ENCODE data around the gene TBL3. TPM values are rescaled to one million over a fixed set of nuclear protein-coding genes. Genes with fewer than 3 reads are reported as not detected.
"Not testable (repeated sequence)": the region's sequence is repeated elsewhere in the genome, so short reads cannot be mapped to it uniquely, and the experiment has no call there.

The TBL3 gene
- polyA plus RNA-seq, 1 donor (not counting 4 experiments of a cell fraction or from before 2014, with no cell fraction given): 27.8 TPM

DNA sequence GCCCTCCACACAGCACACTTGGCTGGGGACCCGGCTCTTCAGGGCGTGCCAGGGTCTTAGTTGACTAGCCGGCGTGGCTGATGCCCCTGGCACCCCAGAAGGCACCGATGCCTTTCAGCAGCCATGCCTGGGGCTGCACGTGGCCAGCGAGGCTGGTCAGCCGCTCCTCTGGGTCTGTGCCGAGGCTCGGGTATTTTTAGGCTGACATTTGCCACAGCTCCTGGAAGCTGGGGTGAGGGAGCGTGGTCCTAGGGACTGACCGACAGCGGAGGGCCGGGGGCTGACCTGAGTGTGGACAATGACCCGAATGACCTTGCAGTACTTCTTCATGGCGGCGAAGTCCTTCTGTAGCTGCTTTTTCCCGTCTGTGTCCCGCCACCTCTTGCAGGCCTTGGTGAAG, 21.3 kb upstream of the TBL3 start:
- Histone ChIP-seq H4K20me1 (ENCODE audit: control insufficient read depth, extremely low read depth, insufficient read depth, low read length) (no peaks in the 10 kb centered on the region), H3K4me3 (ENCODE audit: control insufficient read depth in 2 of 3, extremely low read depth in 1 of 3, insufficient read depth in 2 of 3, low read depth in 1 of 3, low read length in 3 of 3) (peak overlapping the region in 1 of 3 experiments; percentile 19), H3K27ac (ENCODE audit: control insufficient read depth, insufficient read depth, low read length) (peak overlapping the region; percentile 56), H3K9me1 (ENCODE audit: control insufficient read depth, extremely low read depth, insufficient read depth, low read length) (no peaks in the 10 kb centered on the region), H3K27me3 (ENCODE audit: control insufficient read depth, extremely low read depth, insufficient read depth, low read length) (no peaks in the 10 kb centered on the region), H3K36me3 (ENCODE audit: control insufficient read depth in 2 of 2, extremely low read depth in 1 of 2, insufficient read depth in 2 of 2, low read length in 2 of 2) (no peaks in the 10 kb centered on the region), H3K9me3 (ENCODE audit: control insufficient read depth, low read depth, low read length) (no peaks in the 10 kb centered on the region), H3K4me1 (ENCODE audit: control insufficient read depth, extremely low read depth, insufficient read depth, low read length) (peaks cover 23% of the 10 kb centered on the region), H3K79me2 (ENCODE audit: control insufficient read depth, insufficient read depth, low read length) (no peaks in the 10 kb centered on the region), H2AFZ (ENCODE audit: control insufficient read depth, low read length) (peak overlapping the region; percentile 52), H3K4me2 (ENCODE audit: control insufficient read depth, extremely low read depth, insufficient read depth, low read depth, low read length) (peak overlapping the region; percentile 20), H3K9ac (ENCODE audit: control insufficient read depth, extremely low read depth, insufficient read depth, low read length) (peak overlapping the region; percentile 18)
- TF ChIP-seq, protein P1, sequence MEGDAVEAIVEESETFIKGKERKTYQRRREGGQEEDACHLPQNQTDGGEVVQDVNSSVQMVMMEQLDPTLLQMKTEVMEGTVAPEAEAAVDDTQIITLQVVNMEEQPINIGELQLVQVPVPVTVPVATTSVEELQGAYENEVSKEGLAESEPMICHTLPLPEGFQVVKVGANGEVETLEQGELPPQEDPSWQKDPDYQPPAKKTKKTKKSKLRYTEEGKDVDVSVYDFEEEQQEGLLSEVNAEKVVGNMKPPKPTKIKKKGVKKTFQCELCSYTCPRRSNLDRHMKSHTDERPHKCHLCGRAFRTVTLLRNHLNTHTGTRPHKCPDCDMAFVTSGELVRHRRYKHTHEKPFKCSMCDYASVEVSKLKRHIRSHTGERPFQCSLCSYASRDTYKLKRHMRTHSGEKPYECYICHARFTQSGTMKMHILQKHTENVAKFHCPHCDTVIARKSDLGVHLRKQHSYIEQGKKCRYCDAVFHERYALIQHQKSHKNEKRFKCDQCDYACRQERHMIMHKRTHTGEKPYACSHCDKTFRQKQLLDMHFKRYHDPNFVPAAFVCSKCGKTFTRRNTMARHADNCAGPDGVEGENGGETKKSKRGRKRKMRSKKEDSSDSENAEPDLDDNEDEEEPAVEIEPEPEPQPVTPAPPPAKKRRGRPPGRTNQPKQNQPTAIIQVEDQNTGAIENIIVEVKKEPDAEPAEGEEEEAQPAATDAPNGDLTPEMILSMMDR (optimal IDR thresholded peaks at IDR 0.05 in 1 of 3, IDR thresholded peaks at IDR 0.05 in 1 of 3, conservative IDR thresholded peaks at IDR 0.05 in 1 of 3; ENCODE audit: extremely low read depth in 1 of 3, insufficient read depth in 2 of 3, low read length in 3 of 3): no peak
- TF ChIP-seq EZH2 (IDR thresholded peaks at IDR 0.05; ENCODE audit: low read length): no peak
- no peak for DNase-seq (ENCODE audit: low read depth, low spot score)
- FAIRE-seq: no peak
- dilution Hi-C loops (cut with MboI; ENCODE audit: extremely low pct_ligation_motif_present, low sequenced_read_pairs): no loop called here

DNA sequence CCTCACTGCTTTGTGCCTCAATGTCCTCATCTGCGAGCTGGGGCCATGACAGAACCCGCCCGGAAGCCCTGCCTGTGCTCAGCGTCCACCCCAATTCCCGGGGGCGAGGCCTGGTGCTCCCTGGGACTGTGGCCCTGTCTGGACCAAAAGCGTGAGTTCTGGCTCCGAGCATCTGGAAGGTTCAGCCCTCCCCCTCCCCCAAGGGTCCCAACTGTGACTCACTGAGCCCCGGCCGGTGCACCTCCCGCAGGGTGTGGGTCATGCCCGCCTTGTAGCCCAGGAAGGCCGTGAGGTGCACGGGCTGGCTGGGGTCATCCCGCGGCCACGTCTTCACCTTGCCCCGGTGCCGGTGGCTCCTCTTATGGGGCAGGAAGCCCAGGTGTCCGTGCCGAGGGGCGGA, 18.1 kb upstream of the TBL3 start:
- dilution Hi-C loops (cut with MboI; ENCODE audit: extremely low pct_ligation_motif_present, low sequenced_read_pairs): no loop called here
- DNase-seq (ENCODE audit: low read depth, low spot score): no peak

DNA sequence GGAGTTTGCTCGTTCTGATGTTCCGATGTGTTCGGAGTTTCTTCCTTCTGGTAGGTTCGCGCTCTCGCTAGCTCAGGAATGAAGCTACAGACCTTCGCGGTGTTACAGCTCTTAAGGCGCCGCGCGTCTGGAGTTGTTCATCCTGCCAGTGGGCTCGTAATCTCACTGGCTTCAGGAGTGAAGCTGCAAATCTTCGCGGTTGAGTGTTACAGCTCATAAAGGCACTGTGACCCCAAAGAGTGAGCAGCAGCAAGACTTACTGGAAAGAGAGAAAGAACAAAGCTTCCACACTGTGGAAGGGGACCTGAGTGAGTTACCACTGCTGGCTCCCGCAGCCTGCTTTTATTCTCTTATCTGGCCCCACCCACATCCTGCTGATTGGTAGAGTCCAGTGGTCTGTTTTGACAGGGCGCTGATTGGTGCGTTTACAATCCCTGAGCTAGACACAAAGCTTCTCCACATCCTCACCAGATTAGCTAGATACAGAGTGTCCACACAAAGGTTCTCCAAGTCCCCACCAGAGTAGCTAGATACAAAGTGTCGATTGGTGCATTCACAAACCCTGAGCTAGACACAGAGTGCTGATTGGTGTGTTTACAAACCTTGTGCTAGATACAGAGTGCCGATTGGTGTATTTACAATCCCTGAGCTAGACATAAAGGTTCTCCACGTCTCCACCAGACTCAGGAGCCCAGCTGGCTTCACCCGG, 14.3 kb upstream of the TBL3 start:
- H4K20me1 ChIP-seq (ENCODE audit: control insufficient read depth, extremely low read depth, insufficient read depth, low read length): peaks cover 15% of the 10 kb centered on the region
- FAIRE-seq; H2AFZ ChIP-seq (ENCODE audit: control insufficient read depth, low read length); H3K4me3 ChIP-seq (ENCODE audit: control insufficient read depth in 2 of 3, extremely low read depth in 1 of 3, insufficient read depth in 2 of 3, low read depth in 1 of 3, low read length in 3 of 3); dilution Hi-C loops (cut with MboI; ENCODE audit: extremely low pct_ligation_motif_present, low sequenced_read_pairs); H3K27me3 ChIP-seq (ENCODE audit: control insufficient read depth, extremely low read depth, insufficient read depth, low read length); H3K9me1 ChIP-seq (ENCODE audit: control insufficient read depth, extremely low read depth, insufficient read depth, low read length); DNase-seq (ENCODE audit: low read depth, low spot score); H3K9ac ChIP-seq (ENCODE audit: control insufficient read depth, extremely low read depth, insufficient read depth, low read length); H3K4me2 ChIP-seq (ENCODE audit: control insufficient read depth, extremely low read depth, insufficient read depth, low read depth, low read length); H3K9me3 ChIP-seq (ENCODE audit: control insufficient read depth, low read depth, low read length); H3K27ac ChIP-seq (ENCODE audit: control insufficient read depth, insufficient read depth, low read length): not testable (repeated sequence)
- H3K79me2 ChIP-seq (ENCODE audit: control insufficient read depth, insufficient read depth, low read length): peaks cover 22% of the 10 kb centered on the region
- peaks cover 7 to 14% of the 10 kb centered on the region in 2 experiments for H3K36me3 ChIP-seq (ENCODE audit: control insufficient read depth in 2 of 2, extremely low read depth in 1 of 2, insufficient read depth in 2 of 2, low read length in 2 of 2)
- peaks cover 30% of the 10 kb centered on the region for H3K4me1 ChIP-seq (ENCODE audit: control insufficient read depth, extremely low read depth, insufficient read depth, low read length)

More for the DNA sequence above, 18.1 kb upstream of the TBL3 start:
- Histone ChIP-seq H3K4me1 (ENCODE audit: control insufficient read depth, extremely low read depth, insufficient read depth, low read length) (peaks cover 23% of the 10 kb centered on the region), H2AFZ (ENCODE audit: control insufficient read depth, low read length) (no peak overlapping the region), H4K20me1 (ENCODE audit: control insufficient read depth, extremely low read depth, insufficient read depth, low read length) (no peaks in the 10 kb centered on the region), H3K9me1 (ENCODE audit: control insufficient read depth, extremely low read depth, insufficient read depth, low read length) (no peaks in the 10 kb centered on the region), H3K9ac (ENCODE audit: control insufficient read depth, extremely low read depth, insufficient read depth, low read length) (no peak overlapping the region), H3K4me3 (ENCODE audit: control insufficient read depth in 2 of 3, extremely low read depth in 1 of 3, insufficient read depth in 2 of 3, low read depth in 1 of 3, low read length in 3 of 3) (no peak overlapping the region), H3K27ac (ENCODE audit: control insufficient read depth, insufficient read depth, low read length) (no peak overlapping the region), H3K27me3 (ENCODE audit: control insufficient read depth, extremely low read depth, insufficient read depth, low read length) (no peaks in the 10 kb centered on the region), H3K4me2 (ENCODE audit: control insufficient read depth, extremely low read depth, insufficient read depth, low read depth, low read length) (no peak overlapping the region), H3K9me3 (ENCODE audit: control insufficient read depth, low read depth, low read length) (no peaks in the 10 kb centered on the region), H3K79me2 (ENCODE audit: control insufficient read depth, insufficient read depth, low read length) (no peaks in the 10 kb centered on the region), H3K36me3 (ENCODE audit: control insufficient read depth in 2 of 2, extremely low read depth in 1 of 2, insufficient read depth in 2 of 2, low read length in 2 of 2) (no peaks in the 10 kb centered on the region)
- FAIRE-seq: no peak
- no peak for TF ChIP-seq EZH2 (IDR thresholded peaks at IDR 0.05; ENCODE audit: low read length)
- TF ChIP-seq, protein P1 (optimal IDR thresholded peaks at IDR 0.05 in 1 of 3, IDR thresholded peaks at IDR 0.05 in 1 of 3, conservative IDR thresholded peaks at IDR 0.05 in 1 of 3; ENCODE audit: extremely low read depth in 1 of 3, insufficient read depth in 2 of 3, low read length in 3 of 3): no peak

DNA sequence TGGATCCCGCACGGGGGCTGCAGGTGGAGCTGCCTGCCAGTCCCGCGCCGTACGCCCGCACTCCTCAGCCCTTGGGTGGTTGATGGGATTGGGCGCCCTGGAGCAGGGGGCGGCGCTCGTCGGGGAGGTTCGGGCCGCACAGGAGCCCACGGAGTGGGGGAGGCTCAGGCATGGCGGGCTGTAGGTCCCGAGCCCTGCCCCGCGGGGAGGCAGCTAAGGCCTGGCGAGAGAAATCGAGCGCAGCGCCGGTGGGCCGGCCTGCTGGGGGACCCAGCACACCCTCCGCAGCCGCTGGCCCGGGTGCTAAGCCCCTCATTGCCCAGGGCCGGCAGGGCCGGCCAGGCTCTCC, 13.7 kb upstream of the TBL3 start:
- FAIRE-seq; H2AFZ ChIP-seq (ENCODE audit: control insufficient read depth, low read length); H3K27ac ChIP-seq (ENCODE audit: control insufficient read depth, insufficient read depth, low read length); H3K9me3 ChIP-seq (ENCODE audit: control insufficient read depth, low read depth, low read length); dilution Hi-C loops (cut with MboI; ENCODE audit: extremely low pct_ligation_motif_present, low sequenced_read_pairs); DNase-seq (ENCODE audit: low read depth, low spot score); H3K4me2 ChIP-seq (ENCODE audit: control insufficient read depth, extremely low read depth, insufficient read depth, low read depth, low read length); H3K9me1 ChIP-seq (ENCODE audit: control insufficient read depth, extremely low read depth, insufficient read depth, low read length); H3K4me3 ChIP-seq (ENCODE audit: control insufficient read depth in 2 of 3, extremely low read depth in 1 of 3, insufficient read depth in 2 of 3, low read depth in 1 of 3, low read length in 3 of 3); H3K27me3 ChIP-seq (ENCODE audit: control insufficient read depth, extremely low read depth, insufficient read depth, low read length); H3K9ac ChIP-seq (ENCODE audit: control insufficient read depth, extremely low read depth, insufficient read depth, low read length): not testable (repeated sequence)
- H3K4me1 ChIP-seq (ENCODE audit: control insufficient read depth, extremely low read depth, insufficient read depth, low read length): peaks cover 30% of the 10 kb centered on the region
- H4K20me1 ChIP-seq (ENCODE audit: control insufficient read depth, extremely low read depth, insufficient read depth, low read length): peaks cover 19% of the 10 kb centered on the region
- peaks cover 27% of the 10 kb centered on the region for H3K79me2 ChIP-seq (ENCODE audit: control insufficient read depth, insufficient read depth, low read length)
- peaks cover 10 to 18% of the 10 kb centered on the region in 2 experiments for H3K36me3 ChIP-seq (ENCODE audit: control insufficient read depth in 2 of 2, extremely low read depth in 1 of 2, insufficient read depth in 2 of 2, low read length in 2 of 2)

Measured in keratinocyte (primary cell).